Natural killer cell treated with Interleukin-12 subunit alpha and Interleukin-12 subunit beta and Interleukin-15 and Interleukin-18, amount 100 ng/mL, for 72 hours (primary cell): ENCODE measurements around the gene NDUFA11. TPM values are rescaled to one million over a fixed set of nuclear protein-coding genes. Genes with fewer than 3 reads are reported as not detected.
A peak's percentile ranks its signal among the peaks of the same experiment; 100 is the strongest.
"Not testable (repeated sequence)": the region's sequence is repeated elsewhere in the genome, so short reads cannot be mapped to it uniquely, and the experiment has no call there.

Source experiments
- ATAC-seq, 2 donors: fragments of 150-1000 bp; cut with Tn5 transposase in 1 of 2; sonication (Bioruptor Pico), chemical (Tn5 transposase) in 1 of 2; 2 replicates each; pipeline ENCODE4 v1.10.0; 2021
- DNase-seq: peaks from one replicate; pipeline ENCODE4 v3.0.0; 2022; ENCODE audit warnings: low spot score
- H3K27ac Mint-ChIP-seq, 2 donors: 1 replicate in 1 of 2; 2 replicates in 1 of 2; pipeline ENCODE4 v1.8.0; 2022; ENCODE audit warnings: mixed read lengths in 2 of 2, mild to moderate bottlenecking in 1 of 2, moderate library complexity in 1 of 2
- H3K27me3 Mint-ChIP-seq, 2 donors: 1 replicate in 1 of 2; 2 replicates in 1 of 2; pipeline ENCODE4 v1.8.0; 2022; ENCODE audit warnings: mixed read lengths in 2 of 2
- H3K36me3 Mint-ChIP-seq: one replicate; pipeline ENCODE4 v1.8.0; 2022; ENCODE audit warnings: mixed read lengths
- H3K4me1 Mint-ChIP-seq, 2 donors: 1 replicate in 1 of 2; 2 replicates in 1 of 2; pipeline ENCODE4 v1.8.0; 2022; ENCODE audit warnings: low read depth in 2 of 2, mixed read lengths in 2 of 2, mild to moderate bottlenecking in 1 of 2
- H3K4me3 Mint-ChIP-seq: one replicate; pipeline ENCODE4 v1.8.0; 2022; ENCODE audit warnings: mixed read lengths
- H3K9me3 Mint-ChIP-seq: 2 replicates; pipeline ENCODE4 v1.8.0; 2022; ENCODE audit warnings: mixed read lengths
- total RNA-seq, 2 donors: library from RNA; stranded (reverse); gene quantifications; one replicate each; pipeline ENCODE4 v1.2.3, GENCODE V29; 2022

NDUFA11 gene
- total RNA-seq, 2 donors from 2014 or later, result 170 to 189 TPM

GRCh38 chr19:5881543-5882299 is 21.9 kb downstream of the NDUFA11 start:
- Mint-ChIP-seq H3K27ac (no peak overlapping the region), H3K4me3 (no peak overlapping the region), H3K36me3 (no peaks in the 10 kb centered on the region), H3K27me3 (peaks cover 0 to 7% of the 10 kb centered on the region in 2 donors), H3K9me3 (no peaks in the 10 kb centered on the region), H3K4me1 (no peaks in the 10 kb centered on the region)
- no peak for DNase-seq
- no peak for ATAC-seq

DNA sequence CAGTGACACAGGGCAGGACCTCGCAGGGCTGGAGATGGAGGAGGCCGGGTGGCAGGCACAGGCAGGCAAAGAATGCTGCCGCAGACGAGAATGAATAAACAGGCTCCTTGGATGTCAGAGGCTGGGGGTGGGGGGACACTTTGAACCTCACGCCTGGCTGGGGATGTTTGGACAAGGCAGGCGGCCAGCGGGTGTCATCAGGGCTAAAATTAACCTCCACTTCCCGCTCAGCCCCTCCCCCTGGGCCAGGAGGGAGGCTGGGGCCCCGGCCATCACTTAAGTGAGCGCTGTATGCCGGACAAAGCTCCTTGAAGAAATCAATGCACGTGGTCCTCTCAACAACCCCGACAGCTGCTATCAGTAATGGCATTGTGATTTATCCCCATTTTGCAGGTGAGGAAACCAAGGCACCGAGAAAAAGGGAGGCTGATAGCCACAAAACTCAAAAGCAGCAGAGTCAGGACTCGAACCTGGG is 22.9 kb downstream of the NDUFA11 start:
- DNase-seq (no peak), ATAC-seq (no peak)
- Mint-ChIP-seq H3K27me3 (peaks cover 0 to 7% of the 10 kb centered on the region in 2 donors), H3K27ac (no peak overlapping the region), H3K4me1 (no peaks in the 10 kb centered on the region), H3K36me3 (no peaks in the 10 kb centered on the region), H3K4me3 (no peak overlapping the region), H3K9me3 (no peaks in the 10 kb centered on the region)

- Mint-ChIP-seq H3K4me1 (no peaks in the 10 kb centered on the region), H3K36me3 (no peaks in the 10 kb centered on the region), H3K9me3 (no peaks in the 10 kb centered on the region), H3K27ac (no peak overlapping the region), H3K27me3 (peaks cover 0 to 5% of the 10 kb centered on the region in 2 donors), H3K4me3 (no peak overlapping the region)
- no peak for DNase-seq
- ATAC-seq, result no peak
These were observed 23.4 kb downstream of the NDUFA11 start for GRCh38 chr19:5880196-5880595.

GRCh38 chr19:5877882-5878281 is 25.7 kb downstream of the NDUFA11 start:
- no peak overlapping the region for H3K4me3 Mint-ChIP-seq
- DNase-seq (no peak), ATAC-seq (no peak)
- H3K27ac Mint-ChIP-seq, result no peak overlapping the region
- no peaks in the 10 kb centered on the region for H3K4me1 Mint-ChIP-seq
- H3K36me3 Mint-ChIP-seq, result no peaks in the 10 kb centered on the region
- peaks cover 0 to 5% of the 10 kb centered on the region in 2 donors for H3K27me3 Mint-ChIP-seq
- no peaks in the 10 kb centered on the region for H3K9me3 Mint-ChIP-seq

- H3K27me3 Mint-ChIP-seq, result peaks cover 0 to 3% of the 10 kb centered on the region in 2 donors
- DNase-seq (no peak), ATAC-seq (no peak)
- no peak overlapping the region for H3K4me3 Mint-ChIP-seq
- H3K9me3 Mint-ChIP-seq, result no peaks in the 10 kb centered on the region
- no peak overlapping the region for H3K27ac Mint-ChIP-seq
- no peaks in the 10 kb centered on the region for H3K4me1 Mint-ChIP-seq
- no peaks in the 10 kb centered on the region for H3K36me3 Mint-ChIP-seq
These were observed 26.2 kb downstream of the NDUFA11 start for GRCh38 chr19:5877427-5877826.

GRCh38 chr19:5874496-5874895 is 29.1 kb downstream of the NDUFA11 start:
- not testable (repeated sequence) for ATAC-seq, DNase-seq, H3K27ac Mint-ChIP-seq, H3K9me3 Mint-ChIP-seq, H3K27me3 Mint-ChIP-seq, H3K4me1 Mint-ChIP-seq, H3K4me3 Mint-ChIP-seq, H3K36me3 Mint-ChIP-seq

DNA sequence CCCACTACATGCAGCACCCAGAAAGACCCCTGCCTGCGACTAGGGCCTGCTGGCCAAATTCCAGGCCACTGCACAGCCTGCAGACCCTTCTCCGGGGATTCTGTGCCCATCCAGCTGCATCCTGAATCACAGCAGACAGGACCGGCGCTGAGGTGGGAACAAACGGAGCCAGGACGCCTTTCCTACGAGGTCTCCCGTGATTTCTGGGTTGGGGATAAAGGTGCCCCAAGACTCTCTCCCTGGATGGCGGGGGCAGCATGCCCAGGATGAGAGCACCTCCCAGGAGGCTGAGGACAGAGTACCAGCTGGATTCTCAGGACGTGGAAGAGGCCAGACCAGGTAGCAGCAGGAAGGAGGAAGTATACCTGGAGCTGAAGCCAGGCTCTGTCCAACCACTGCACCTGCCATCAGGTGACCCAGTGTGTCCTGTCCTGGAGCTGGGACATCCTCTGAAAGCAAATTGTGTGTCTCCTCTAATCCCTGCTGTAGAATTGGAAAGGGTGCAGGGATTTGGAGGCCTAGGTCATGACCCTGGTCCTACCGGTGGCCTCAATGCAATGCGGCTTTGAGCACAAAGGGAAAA is 29.9 kb downstream of the NDUFA11 start:
- H3K27me3 Mint-ChIP-seq, result no peaks in the 10 kb centered on the region
- H3K36me3 Mint-ChIP-seq, result no peaks in the 10 kb centered on the region
- H3K9me3 Mint-ChIP-seq, result no peaks in the 10 kb centered on the region
- DNase-seq, result no peak
- no peak overlapping the region for H3K4me3 Mint-ChIP-seq
- no peak for ATAC-seq
- no peak overlapping the region for H3K27ac Mint-ChIP-seq
- H3K4me1 Mint-ChIP-seq, result no peaks in the 10 kb centered on the region

DNA sequence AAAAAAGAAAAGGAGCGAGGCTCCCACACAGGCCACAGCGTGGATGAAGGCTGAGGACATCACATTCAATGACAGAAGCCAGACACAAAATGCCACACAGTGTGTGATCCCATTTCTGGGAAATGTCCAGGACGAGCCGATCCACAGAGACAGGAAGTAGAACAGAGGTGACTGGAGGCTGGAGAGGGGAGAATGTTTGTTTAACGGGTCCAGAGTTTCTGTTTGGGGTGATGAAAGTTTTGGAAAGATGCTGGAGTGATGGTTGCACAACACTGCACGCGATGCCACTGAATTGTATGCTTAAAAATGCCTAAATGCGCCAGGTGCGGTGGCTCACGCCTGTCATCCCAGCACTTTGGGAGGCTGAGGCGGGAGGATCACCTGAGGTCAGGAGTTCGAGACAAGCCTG is 32.6 kb downstream of the NDUFA11 start:
- no peaks in the 10 kb centered on the region for H3K27me3 Mint-ChIP-seq
- H3K9me3 Mint-ChIP-seq, result no peaks in the 10 kb centered on the region
- no peak for ATAC-seq
- DNase-seq, result no peak
- H3K4me1 Mint-ChIP-seq, result peaks cover 0 to 1% of the 10 kb centered on the region in 2 donors
- H3K27ac Mint-ChIP-seq, result no peak overlapping the region
- H3K4me3 Mint-ChIP-seq, result no peak overlapping the region
- no peaks in the 10 kb centered on the region for H3K36me3 Mint-ChIP-seq

DNA sequence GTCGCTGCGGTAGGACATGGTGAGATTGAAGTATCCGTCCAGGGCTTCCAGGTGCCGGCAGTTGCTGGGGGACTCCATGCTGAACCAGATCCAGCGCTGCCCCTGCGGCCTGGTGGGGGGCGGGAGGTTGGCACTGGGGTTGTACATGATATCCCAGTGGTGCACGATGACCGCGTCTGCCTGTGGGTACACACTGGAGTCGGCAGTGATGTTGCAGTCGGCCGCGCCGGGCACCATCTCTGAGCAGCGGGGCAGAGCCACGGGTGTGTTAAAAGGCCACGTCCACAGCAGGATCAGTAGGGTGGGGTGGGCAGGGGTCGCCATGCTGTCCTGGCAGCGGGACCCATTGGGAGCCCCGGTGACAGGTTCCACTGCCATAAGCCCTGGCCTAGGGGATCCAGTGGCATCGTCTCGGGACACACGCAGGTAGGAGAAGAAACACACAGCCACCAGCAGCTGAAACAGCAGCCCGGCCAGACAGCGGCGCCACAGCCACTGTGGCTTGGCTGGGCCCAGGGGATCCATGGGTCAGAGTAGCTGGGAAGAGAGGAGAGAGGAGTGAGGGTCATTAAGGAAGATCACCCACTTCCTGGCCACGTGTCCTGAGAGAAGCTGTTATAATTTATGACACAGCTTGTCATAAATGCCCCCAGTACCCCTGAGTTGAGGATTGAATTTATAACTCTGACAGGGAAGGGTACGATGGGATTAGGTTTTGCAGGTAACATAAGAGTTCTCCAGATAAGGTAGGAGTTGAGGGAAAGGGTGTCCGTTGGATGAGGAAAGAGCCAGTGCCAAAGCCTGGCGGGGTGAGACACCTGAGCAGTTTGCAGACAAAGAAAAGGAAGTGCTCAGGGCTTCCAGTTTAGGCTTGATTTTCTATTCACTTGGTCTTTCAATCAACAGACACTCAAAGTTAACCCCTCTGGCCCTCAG is 36.1 kb downstream of the NDUFA11 start:
- no peak for DNase-seq
- H3K27ac Mint-ChIP-seq, result peak overlapping the region in 1 of 2 donors; percentile 7

DNA sequence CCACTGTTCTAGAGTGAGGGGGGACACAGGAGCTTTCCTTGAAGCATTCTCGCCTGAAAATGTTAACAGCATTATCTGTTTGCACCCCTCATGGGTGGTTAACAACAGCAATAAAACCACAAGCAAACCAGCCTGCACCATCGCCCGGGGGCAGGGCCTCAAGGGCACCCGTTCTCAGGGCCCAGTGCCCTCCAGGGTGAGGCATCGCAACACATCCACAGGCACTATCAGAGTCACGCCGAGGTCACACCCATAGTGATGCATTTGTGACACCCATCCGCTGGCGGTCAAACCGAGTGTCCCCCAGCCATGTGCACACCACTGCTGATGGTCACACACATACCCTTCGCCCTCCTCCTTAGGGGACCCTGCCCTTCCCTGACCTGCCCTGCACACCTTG is 37.8 kb downstream of the NDUFA11 start:
- ATAC-seq (peak; percentile 7 to 70), DNase-seq (no peak)
- Mint-ChIP-seq H3K36me3 (no peaks in the 10 kb centered on the region), H3K9me3 (no peaks in the 10 kb centered on the region), H3K4me1 (peaks cover 6 to 17% of the 10 kb centered on the region in 2 donors), H3K27ac (peak overlapping the region in 1 of 2 donors; percentile 45), H3K4me3 (no peak overlapping the region), H3K27me3 (no peaks in the 10 kb centered on the region)

More for the DNA sequence above, 36.1 kb downstream of the NDUFA11 start:
- Mint-ChIP-seq H3K4me1 (peaks cover 6 to 17% of the 10 kb centered on the region in 2 donors), H3K9me3 (no peaks in the 10 kb centered on the region), H3K4me3 (no peak overlapping the region), H3K36me3 (no peaks in the 10 kb centered on the region), H3K27me3 (no peaks in the 10 kb centered on the region)
- ATAC-seq, result no peak

DNA sequence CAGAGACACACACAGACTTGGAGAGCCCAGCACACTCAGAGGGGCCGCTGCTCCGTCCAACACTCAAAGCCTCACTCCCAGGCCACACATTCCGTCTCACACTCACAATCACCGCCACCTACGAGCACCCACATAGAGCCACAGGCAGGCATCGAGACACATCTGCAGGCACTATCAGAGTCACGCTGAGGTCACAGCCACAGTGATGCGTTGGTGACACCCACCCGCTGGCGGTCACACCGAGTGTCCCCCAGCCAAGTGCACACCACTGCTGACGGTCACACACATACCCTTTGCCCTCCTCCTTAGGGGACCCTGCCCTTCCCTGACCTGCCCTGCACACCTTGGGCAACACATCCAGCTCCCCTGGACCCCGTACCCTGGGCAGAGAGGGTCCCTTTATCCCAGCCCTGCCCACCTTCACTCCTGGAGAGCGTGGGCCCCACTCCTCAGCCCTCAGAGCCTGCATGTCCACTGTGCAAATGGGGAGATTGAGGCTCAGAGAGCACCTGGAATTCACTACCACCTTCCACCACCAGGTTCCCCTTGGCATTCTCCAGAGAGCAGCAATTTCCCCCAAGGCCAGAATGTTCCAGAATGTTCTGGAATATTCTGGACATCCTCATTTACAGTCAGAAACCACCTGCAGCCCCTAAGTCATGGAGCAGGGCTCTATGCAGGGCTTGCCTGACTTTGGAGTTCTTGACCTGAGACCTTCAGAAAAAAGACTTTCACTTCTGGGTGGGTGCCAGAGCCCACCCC is 38.7 kb downstream of the NDUFA11 start:
- Mint-ChIP-seq H3K27ac (peak overlapping the region in 1 of 2 donors; percentile 45), H3K4me3 (no peak overlapping the region), H3K4me1 (peaks cover 6 to 17% of the 10 kb centered on the region in 2 donors), H3K27me3 (no peaks in the 10 kb centered on the region), H3K36me3 (no peaks in the 10 kb centered on the region), H3K9me3 (no peaks in the 10 kb centered on the region)
- DNase-seq, result no peak
- ATAC-seq, result peak; percentile 21 to 66

GRCh38 chr19:5864013-5864720 is 39.4 kb downstream of the NDUFA11 start:
- no peaks in the 10 kb centered on the region for H3K9me3 Mint-ChIP-seq
- DNase-seq, result no peak
- peaks cover 6 to 17% of the 10 kb centered on the region in 2 donors for H3K4me1 Mint-ChIP-seq
- no peaks in the 10 kb centered on the region for H3K36me3 Mint-ChIP-seq
- no peaks in the 10 kb centered on the region for H3K27me3 Mint-ChIP-seq
- no peak overlapping the region for H3K27ac Mint-ChIP-seq
- no peak overlapping the region for H3K4me3 Mint-ChIP-seq
- ATAC-seq, result no peak
